Heart right ventricle (tissue), 16 donors: Measurements from ENCODE around the gene DLGAP1. TPM values are rescaled to one million over a fixed set of nuclear protein-coding genes. Genes with fewer than 3 reads are reported as not detected.

Experiments used
- ATAC-seq, 8 donors: fragments of 200-7000 bp; cut with Tn5 transposase; one replicate each; pipeline ENCODE4 v1.9.1; 2020; ENCODE audit warnings: mild to moderate bottlenecking in 8 of 8, moderate library complexity in 8 of 8, moderate number of reproducible peaks in 1 of 8
- DNase-seq, 2 donors: peaks; one replicate each; pipeline ENCODE4 v3.0.0-alpha.2; 2020
- H3K27ac ChIP-seq, 10 donors: fragments of 200-600 bp; sonication (generic) in 2 of 10; one replicate each; pipeline versions ENCODE4 v1.5.0 to v1.8.0; 2020 to 2022; ENCODE audit warnings: mild to moderate bottlenecking in 3 of 10
- H3K27me3 ChIP-seq, 7 donors: fragments of 200-600 bp; one replicate each; pipeline ENCODE4 v1.8.0; 2021 to 2022; ENCODE audit warnings: mild to moderate bottlenecking in 2 of 7
- H3K36me3 ChIP-seq, 9 donors: fragments of 200-600 bp; sonication (generic) in 1 of 9; one replicate each; pipeline versions ENCODE4 v1.5.0 to v1.8.0; 2020 to 2022; ENCODE audit warnings: mild to moderate bottlenecking in 2 of 9
- H3K4me1 ChIP-seq, 9 donors: fragments of 200-600 bp; sonication (generic) in 1 of 9; one replicate each; pipeline versions ENCODE4 v1.5.0 to v1.8.0; 2020 to 2022; ENCODE audit warnings: mild to moderate bottlenecking in 4 of 9
- H3K4me3 ChIP-seq, 10 donors: fragments of 200-600 bp; sonication (generic) in 2 of 10; one replicate each; pipeline versions ENCODE4 v1.5.0 to v1.8.0; 2020 to 2022; ENCODE audit warnings: mild to moderate bottlenecking in 7 of 10, moderate library complexity in 2 of 10
- H3K9me3 ChIP-seq, 11 donors: fragments of 200-600 bp in 10 of 11; sonication (generic) in 2 of 11; one replicate each; pipeline versions ENCODE4 v1.5.0 to v1.8.0; 2013 to 2022; ENCODE audit warnings: mild to moderate bottlenecking in 2 of 11, control low read depth in 1 of 11, moderate library complexity in 1 of 11
- WGBS, 2 donors: extraction: QIAGEN DNeasy Blood & Tissue Kit; methylation state at CpG; one replicate each; pipeline ENCODE4 v1.1.7; 2013; ENCODE audit warnings: inconsistent platforms in 1 of 2; 5-methylcytosine and 5-hydroxymethylcytosine counted together
- intact Hi-C, 10 donors: fragments of 100-400 bp; cut with DNase I; formaldehyde crosslinking; loops; one replicate each; pipeline versions ENCODE4 v1.11.1 to v1.14.2; 2022
- polyA plus RNA-seq, 2 donors: library from polyadenylated mRNA; stranded (reverse); fragments of 200-250 nt; gene quantifications; one replicate each; pipeline ENCODE4 v1.2.3, GENCODE V29; 2013
- total RNA-seq, 10 donors: library from RNA; stranded (reverse); fragmentation: NEBNext Ultra II Directional in 3 of 10; extraction: Animal tissue kit (Norgen Biotek cat#: 25700) in 3 of 10; gene quantifications; one replicate each; pipeline versions ENCODE4 v1.2.1 to v1.2.4, GENCODE V29; 2021 to 2023
- TF ChIP-seq, protein P1 (sequence below), 9 donors: fragments of 200-600 bp; sonication (generic) in 2 of 9; IDR thresholded peaks; one replicate each; pipeline versions ENCODE4 v1.5.0 to v1.8.0; 2021 to 2022; ENCODE audit warnings: antibody characterized with exemption in 9 of 9, mild to moderate bottlenecking in 5 of 9, moderate library complexity in 1 of 9
- donor health status: Arrhythmogenic right ventricular cardiomyopathy.
- donor health status: ischemic (EF 13 %, LVEDD 7.1; RV severe dilation, severe dysfunction).
- donor health status: healthy with polysubstance abuse.
- donor health status: DM: no; HTN: yes; CAD: no.
- donor health status: DM: no; HTN: no; CAD: no.
- donor health status: ischemic (EF 25% LVEDD 6.9; RV normal size, moderate dysfunction).
- donor health status: ischemic (EF 25% LVEDD 5.7; RV mildly dilated, moderate dysfunction).
- donor health status: healthy.
- donor health status: DM: yes; HTN: yes; CAD: no.
- donor health status: Ischemic cardiomyopathy.
- donor health status: ischemic (EF 35%, LVEDD 5.7; RV mildly dilated, moderate dysfunction).
- donor health status: nonischemic (EF 11% LVEDD 7.7; RV severe dilation, severe dysfunction).
- donor health status: DM: yes; HTN: yes; CAD: no.
- donor health status: PGD.
- donor health status: ischemic (EF 29% LVEDD 5.4; RV normal size, mild dysfunction).
- donor health status: nonischemic (EF 23%, LVEDD 6.1; RV moderate dilation, normal function).

DLGAP1 gene
- total and polyA plus RNA-seq, 12 donors: 0.07 to 7.2 (median 1.0) TPM; not detected in 2

DNA sequence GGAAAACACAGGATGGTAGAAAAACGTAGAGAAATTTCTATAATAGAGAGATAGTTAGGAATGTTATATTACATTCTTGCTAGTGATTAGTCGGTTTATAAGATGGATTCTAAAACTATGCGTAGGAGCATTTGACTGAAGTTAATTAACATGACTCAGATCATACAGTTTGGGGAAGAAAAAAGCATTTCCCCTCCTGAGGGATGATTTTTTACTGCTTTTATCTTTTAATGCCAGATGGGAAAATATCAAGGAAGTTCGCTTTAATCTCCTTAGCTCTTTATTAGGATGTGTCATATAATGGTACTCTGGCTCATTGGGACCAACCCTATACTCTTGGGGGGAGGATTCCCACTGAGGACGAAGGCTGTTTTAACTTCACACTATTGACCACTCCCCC is 503.1 kb downstream of the DLGAP1 start:
- no peak overlapping the region for H3K4me3 ChIP-seq
- peaks cover 0 to 8% (median 0%) of the 10 kb centered on the region in 11 donors for H3K9me3 ChIP-seq
- TF ChIP-seq, protein P1, sequence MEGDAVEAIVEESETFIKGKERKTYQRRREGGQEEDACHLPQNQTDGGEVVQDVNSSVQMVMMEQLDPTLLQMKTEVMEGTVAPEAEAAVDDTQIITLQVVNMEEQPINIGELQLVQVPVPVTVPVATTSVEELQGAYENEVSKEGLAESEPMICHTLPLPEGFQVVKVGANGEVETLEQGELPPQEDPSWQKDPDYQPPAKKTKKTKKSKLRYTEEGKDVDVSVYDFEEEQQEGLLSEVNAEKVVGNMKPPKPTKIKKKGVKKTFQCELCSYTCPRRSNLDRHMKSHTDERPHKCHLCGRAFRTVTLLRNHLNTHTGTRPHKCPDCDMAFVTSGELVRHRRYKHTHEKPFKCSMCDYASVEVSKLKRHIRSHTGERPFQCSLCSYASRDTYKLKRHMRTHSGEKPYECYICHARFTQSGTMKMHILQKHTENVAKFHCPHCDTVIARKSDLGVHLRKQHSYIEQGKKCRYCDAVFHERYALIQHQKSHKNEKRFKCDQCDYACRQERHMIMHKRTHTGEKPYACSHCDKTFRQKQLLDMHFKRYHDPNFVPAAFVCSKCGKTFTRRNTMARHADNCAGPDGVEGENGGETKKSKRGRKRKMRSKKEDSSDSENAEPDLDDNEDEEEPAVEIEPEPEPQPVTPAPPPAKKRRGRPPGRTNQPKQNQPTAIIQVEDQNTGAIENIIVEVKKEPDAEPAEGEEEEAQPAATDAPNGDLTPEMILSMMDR (IDR thresholded peaks at IDR 0.05): no peak
- intact Hi-C loops: no loop called here
- no peaks in the 10 kb centered on the region for H3K27me3 ChIP-seq
- no peak for ATAC-seq
- 77 to 81% methylated on average over 5 of the region's 5 CpGs for WGBS, 2 donors
- no peaks in the 10 kb centered on the region for H3K36me3 ChIP-seq
- no peak overlapping the region for H3K27ac ChIP-seq
- no peaks in the 10 kb centered on the region for H3K4me1 ChIP-seq
- DNase-seq: no peak

DNA sequence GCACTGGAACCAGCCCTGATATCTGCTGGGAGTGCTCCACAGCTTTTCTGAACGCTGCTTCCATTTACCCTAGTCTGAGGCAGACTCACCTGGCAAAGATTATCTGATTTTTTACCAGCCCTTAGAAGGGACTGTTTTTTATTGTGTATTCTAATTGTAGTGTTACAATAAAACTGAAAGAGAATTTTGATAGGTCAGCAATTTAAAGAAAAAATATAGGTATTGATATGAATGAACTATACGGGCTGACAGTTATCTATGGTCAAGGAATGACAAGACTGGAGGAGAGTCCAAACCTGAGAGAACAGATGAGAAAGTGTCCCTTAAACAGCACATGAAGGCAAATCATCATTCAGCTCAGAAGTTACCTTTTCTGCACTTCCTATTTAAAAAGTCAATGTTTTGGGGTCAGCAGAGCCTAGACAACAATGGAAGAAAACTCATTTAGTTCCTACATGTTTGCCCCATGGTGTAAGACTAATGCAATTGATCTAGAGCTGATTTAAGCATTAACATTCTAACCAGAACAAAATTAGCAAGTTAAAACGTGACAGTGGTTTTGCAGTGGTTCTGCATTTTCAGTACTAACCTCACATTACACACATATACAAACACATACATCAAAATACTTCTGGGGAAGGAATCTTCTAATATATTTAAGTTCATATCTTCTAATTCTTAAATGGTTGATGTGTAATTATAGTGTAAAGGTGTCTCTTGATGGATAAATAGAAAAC is 504.3 kb downstream of the DLGAP1 start:
- no peak overlapping the region for H3K4me3 ChIP-seq
- 84 to 88% methylated on average over 3 of the region's 3 CpGs for WGBS, 2 donors
- no peak overlapping the region for H3K27ac ChIP-seq
- peaks cover 0 to 5% (median 0%) of the 10 kb centered on the region in 11 donors for H3K9me3 ChIP-seq
- DNase-seq (no peak), ATAC-seq (no peak)
- no peaks in the 10 kb centered on the region for H3K36me3 ChIP-seq
- no peaks in the 10 kb centered on the region for H3K27me3 ChIP-seq
- H3K4me1 ChIP-seq: no peaks in the 10 kb centered on the region
- TF ChIP-seq, protein P1 (IDR thresholded peaks at IDR 0.05): no peak
- intact Hi-C loops: no loop called here

DNA sequence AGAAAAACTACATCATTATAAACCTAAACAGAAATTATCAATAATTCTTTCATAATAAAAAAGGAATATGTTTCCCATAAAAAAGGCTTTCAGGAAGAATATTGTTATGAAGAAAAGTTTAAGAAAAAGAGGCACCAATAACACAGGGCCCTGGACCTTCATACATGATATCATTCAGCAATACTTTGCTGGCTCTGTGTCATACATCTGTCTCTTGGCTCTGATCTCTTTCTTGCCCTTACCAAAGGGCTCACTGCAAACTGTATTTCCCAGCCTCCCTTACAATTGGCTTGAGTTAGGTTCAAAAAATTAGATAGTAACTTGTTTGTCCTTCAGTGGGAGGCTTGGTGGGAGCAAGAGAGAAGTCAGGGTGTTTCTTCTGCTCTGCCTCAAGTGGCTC is 506.1 kb downstream of the DLGAP1 start:
- Histone ChIP-seq H3K36me3 (no peaks in the 10 kb centered on the region), H3K9me3 (no peaks in the 10 kb centered on the region), H3K4me3 (no peak overlapping the region), H3K4me1 (no peaks in the 10 kb centered on the region), H3K27me3 (no peaks in the 10 kb centered on the region), H3K27ac (no peak overlapping the region)
- DNase-seq (no peak), ATAC-seq (no peak)
- intact Hi-C loops: no loop called here
- TF ChIP-seq, protein P1 (IDR thresholded peaks at IDR 0.05): no peak

DNA sequence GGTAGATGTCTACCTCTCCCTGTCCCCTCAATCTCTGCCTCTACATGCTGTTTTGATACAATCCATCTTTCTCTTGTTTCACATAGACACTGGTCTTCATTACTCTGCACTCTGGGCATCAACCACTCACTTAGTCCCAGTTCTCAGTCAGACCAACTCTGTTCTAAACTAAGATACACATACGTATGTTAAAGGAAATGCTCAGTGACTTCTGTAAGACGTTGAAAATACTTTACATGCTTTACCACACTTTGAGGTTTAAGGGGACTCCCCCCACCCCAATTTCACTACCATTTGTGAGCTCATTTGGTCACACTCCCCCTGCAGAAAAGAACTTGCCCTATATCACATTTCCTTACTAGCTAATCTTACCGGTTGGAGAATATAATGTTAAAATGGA is 507.7 kb downstream of the DLGAP1 start:
- no peaks in the 10 kb centered on the region for H3K9me3 ChIP-seq
- WGBS, 2 donors: 86 to 92% methylated on average over 3 of the region's 3 CpGs
- no peak overlapping the region for H3K4me3 ChIP-seq
- intact Hi-C loops: no loop called here
- no peak overlapping the region for H3K27ac ChIP-seq
- DNase-seq (no peak), ATAC-seq (no peak)
- H3K4me1 ChIP-seq: no peaks in the 10 kb centered on the region
- no peaks in the 10 kb centered on the region for H3K27me3 ChIP-seq
- TF ChIP-seq, protein P1 (IDR thresholded peaks at IDR 0.05): no peak
- H3K36me3 ChIP-seq: no peaks in the 10 kb centered on the region
